ENCODE results near the gene ATXN1.

GRCh38 chr6:16748025-16748319 is 13.3 kb downstream of the ATXN1 start:
- no peak for TF ChIP-seq ZBTB38 (CRISPR knock-in tag; IDR thresholded peaks at IDR 0.05)
- no peak for TF ChIP-seq STAG1 (CRISPR knock-in tag; IDR thresholded peaks at IDR 0.05)
- TF ChIP-seq PCBP2 (optimal IDR thresholded peaks at IDR 0.05; ENCODE audit: low read depth, low read length, poor library complexity, severe bottlenecking): no peak
- no peak for TF ChIP-seq CTCF (CRISPR knock-in tag; IDR thresholded peaks at IDR 0.05)
- no peak for TF ChIP-seq MXD1 (CRISPR knock-in tag; IDR thresholded peaks at IDR 0.05)
- TF ChIP-seq HOXA5 (CRISPR knock-in tag; IDR thresholded peaks at IDR 0.05): no peak
- TF ChIP-seq ERF (CRISPR knock-in tag; IDR thresholded peaks at IDR 0.05): no peak
- no peak for TF ChIP-seq EZH2 (conservative IDR thresholded peaks at IDR 0.05; ENCODE audit: low read depth, low read length)
- no peak for TF ChIP-seq PBX2 (CRISPR knock-in tag; IDR thresholded peaks at IDR 0.05)
- no peak for TF ChIP-seq TGIF2 (CRISPR knock-in tag; IDR thresholded peaks at IDR 0.05)
- TF ChIP-seq CEBPB (IDR thresholded peaks at IDR 0.05; ENCODE audit: borderline replicate concordance, low read depth, low read length): no peak
- no peak for TF ChIP-seq ATF7 (IDR thresholded peaks at IDR 0.05)
- TF ChIP-seq ATF7 (CRISPR knock-in tag; IDR thresholded peaks at IDR 0.05): no peak
